Measurements from ENCODE around the gene PPP1R37.
"Not testable (repeated sequence)": the region's sequence is repeated elsewhere in the genome, so short reads cannot be mapped to it uniquely, and the experiment has no call there.

Gene PPP1R37

DNA sequence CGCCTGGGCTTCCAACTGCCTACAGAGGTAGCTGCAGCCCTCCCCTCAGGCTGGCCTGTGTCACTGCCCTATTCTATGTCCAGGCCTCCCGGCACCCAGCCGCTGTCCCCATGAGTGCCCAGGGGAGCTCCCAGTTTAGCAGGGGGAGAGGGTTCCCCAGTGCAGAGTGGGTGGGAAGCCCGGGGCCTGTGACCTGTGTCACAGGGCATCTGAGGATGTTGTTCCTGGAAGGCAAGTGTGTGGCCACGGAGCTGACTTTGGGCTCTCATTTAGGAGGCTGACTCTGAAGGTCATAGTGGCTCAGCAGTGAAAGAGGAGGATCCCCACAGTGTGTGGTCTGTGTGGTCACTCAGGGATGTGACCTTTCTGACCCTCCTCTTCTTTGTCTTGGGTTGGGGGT, 25.1 kb downstream of the PPP1R37 start:
- DNase-seq: no peak

DNA sequence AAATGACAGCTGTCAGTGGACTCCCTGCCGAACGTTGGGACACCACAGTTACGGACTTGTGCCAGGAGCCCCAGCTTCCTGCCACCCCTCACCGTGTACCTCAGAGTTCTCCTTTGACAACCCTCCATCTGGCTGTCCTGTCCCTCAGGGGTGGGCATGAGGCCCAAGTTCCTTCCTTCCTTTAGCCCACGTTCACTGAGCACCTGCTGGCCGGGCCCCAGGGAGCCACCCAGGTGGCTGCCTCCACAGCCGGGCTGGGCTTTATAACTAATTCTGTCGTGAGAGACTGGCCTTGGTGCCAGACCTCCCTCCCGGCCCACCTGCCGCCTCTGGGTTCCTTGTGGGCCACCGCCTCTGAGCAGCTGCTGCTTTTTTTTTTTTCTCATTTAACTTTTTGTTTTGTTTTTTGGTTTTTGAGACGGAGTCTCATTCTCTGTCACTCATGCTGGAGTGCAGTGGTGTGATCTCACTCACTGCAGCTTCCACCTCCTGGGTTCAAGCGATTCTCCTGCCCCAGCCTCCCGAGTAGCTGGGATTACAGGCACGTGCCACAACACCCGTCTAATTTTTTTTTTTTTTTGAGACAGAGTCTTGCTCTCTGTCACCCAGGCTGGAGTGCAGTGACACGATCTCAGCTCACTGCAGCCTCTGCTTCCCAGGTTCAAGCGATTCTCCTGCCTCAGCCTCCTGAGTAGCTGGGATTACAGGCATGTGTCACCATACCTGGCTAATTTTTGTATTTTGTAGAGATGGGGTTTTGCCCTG, 25.8 kb downstream of the PPP1R37 start:
- not testable (repeated sequence) for DNase-seq

GRCh38 chr19:45119582-45119981, 26.6 kb downstream of the PPP1R37 start:
- no peak for DNase-seq

- DNase-seq: no peak
Measured at GRCh38 chr19:45121827-45122345, 28.9 kb downstream of the PPP1R37 start.

DNA sequence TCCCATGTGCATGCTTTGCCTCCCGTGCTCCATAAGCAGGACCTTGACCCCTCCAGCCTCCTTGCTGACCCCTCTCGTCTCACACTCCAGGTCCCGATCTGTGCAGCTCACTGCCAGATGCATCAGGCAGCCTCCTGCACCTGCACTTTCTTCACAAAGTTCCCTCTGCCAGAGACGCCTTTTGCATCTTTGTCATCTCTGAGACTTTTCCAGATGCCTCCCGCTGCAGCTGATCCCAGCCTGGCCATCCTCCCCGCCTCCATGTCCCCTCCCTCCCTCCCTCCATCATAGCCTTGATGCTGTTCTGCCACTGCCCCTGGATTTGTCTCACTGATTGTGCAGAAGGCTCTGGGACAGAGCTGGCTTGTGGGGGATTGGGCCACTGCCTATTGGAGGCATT, 29.9 kb downstream of the PPP1R37 start:
- DNase-seq: no peak

DNA sequence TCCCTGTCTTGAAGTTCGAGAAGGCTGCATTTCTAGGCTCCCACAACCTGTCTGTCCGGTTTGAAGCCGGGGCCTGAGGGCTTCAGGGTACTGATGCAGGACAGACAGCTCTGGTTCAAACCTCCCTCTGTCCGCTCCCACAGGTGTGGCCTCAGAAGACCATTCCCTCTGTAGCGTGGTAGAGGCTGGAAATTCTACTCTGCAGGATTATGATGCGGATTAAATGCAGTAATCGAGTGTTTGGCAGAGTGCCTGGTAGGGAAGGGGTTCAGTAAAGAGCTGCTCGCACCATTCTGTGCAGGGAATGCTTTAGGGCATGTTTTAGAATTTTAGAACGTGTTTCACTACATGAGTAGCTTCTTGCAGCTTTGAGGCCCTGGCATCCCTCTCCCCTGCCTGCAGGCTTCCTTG, 30.5 kb downstream of the PPP1R37 start:
- no peak for DNase-seq

DNA sequence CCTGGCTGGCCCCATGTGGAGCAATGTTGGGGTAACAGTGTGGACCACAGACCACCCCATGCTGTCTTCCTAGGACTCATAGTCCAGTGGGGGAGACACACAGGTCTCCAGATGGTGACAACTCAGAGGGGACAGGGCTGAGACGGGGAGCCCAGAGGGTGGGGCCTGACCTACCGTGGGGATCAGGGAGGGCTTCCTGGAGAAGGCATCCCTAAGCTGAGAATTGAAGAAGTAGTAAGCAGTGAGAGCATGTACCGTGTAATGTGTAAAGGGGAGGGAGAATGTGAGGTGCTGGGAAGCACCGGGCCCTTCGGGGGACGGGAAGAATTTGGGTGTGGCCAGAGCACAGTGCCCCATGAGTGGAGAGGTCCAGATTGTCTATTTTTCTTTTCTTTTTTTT, 31.0 kb downstream of the PPP1R37 start:
- DNase-seq: no peak

DNA sequence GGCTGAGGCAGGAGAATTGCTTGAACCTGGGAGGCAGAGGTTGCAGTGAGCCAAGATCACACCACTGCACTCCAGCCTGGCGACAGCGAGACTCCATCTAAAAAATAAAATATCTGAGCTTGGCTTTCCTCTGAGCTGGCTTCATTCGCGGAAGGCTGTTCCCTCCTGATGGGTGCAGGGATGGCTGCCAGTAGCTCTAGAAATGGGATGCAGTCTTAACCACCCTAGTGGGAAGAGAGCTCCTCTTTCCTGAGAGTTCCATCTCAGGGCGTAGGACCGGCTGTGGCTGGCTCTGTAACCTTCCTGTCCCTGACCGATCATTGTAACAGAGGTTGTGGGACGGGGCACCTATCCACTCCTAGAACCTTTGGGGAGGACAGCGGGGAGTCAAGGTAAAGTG, 32.4 kb downstream of the PPP1R37 start:
- DNase-seq: no peak

GRCh38 chr19:45125975-45126493, 33.1 kb downstream of the PPP1R37 start:
- DNase-seq: peak; percentile 55

DNA sequence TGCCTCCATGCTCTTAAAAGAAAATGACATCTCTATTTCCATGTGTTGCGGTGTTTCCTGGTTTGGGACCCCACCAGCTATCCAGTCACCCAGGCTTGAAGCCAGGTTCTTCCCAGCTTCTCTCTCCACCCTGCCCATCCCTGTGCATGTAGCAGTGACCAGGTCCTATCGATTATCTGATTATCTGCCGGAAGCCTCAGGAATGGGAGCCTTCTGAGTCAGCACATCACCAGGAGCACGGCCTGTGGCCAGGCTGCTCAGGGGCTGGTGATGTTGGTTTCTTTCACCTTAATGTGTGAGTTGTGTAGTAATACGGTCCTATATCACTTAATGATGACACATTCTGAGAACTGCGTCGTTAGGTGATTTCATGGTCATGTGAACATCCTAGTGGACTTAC, 33.7 kb downstream of the PPP1R37 start:
- DNase-seq: no peak

- no peak for DNase-seq
Measured at GRCh38 chr19:45128146-45128545, 35.2 kb downstream of the PPP1R37 start.

- no peak for DNase-seq
Measured at GRCh38 chr19:45128806-45129205, 35.8 kb downstream of the PPP1R37 start.

GRCh38 chr19:45130236-45130635, 37.3 kb downstream of the PPP1R37 start:
- DNase-seq: no peak

GRCh38 chr19:45130888-45131615, 38.1 kb downstream of the PPP1R37 start:
- DNase-seq: peak; percentile 96

DNA sequence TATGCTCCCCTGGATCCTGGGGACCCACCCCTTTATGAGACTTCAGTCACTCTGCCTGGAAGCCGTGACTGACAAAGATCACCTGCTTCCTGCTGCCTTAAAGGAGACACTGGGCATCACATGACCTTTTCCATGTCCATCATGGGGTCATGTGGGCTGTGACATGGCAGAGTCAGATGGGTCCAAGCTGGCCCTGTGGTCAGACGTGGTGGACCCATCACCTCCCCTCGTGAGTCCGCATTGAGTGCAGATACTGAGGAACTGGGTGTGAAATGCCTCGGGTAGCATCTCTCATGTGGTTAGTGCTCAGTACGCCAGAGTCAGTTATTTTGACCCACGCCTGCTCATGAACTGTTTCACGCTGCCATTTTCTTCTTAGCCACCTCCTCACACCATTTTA, 40.7 kb downstream of the PPP1R37 start:
- no peak for DNase-seq

- no peak for DNase-seq
Measured at GRCh38 chr19:45135176-45135885, 42.4 kb downstream of the PPP1R37 start.

DNA sequence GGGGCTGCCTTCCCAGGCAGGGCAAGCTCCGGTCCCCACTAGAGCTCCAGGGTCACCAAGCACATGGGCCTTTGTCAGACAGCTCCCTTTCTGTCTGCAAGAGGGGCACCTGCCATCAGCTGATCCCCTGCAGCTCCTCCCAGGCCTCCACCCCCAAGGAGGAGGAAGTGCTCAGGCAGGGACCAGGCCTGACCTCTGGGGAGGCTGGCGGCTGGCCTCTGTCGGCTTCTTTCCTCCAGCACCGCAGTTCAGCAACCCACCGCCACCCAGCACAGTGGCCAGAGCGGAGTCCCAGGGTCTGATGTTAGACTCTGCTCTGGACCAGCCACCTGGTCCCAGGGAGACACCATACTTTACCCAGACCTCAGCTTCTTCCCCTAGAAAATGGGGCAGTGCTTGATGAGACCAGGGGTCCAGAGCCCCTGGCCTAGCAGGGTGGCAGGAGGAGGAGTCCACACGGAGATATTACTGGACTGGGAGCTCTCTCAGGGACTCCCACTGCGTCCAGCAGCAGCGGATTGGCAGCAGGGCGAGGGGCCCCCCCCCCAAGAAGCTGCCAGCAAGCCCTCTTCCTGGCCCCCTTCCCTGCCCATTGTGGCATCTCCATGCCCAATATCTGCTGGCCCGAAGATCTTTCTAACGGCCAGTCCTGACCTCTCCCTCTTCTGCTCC, 43.7 kb downstream of the PPP1R37 start:
- no peak for DNase-seq

DNA sequence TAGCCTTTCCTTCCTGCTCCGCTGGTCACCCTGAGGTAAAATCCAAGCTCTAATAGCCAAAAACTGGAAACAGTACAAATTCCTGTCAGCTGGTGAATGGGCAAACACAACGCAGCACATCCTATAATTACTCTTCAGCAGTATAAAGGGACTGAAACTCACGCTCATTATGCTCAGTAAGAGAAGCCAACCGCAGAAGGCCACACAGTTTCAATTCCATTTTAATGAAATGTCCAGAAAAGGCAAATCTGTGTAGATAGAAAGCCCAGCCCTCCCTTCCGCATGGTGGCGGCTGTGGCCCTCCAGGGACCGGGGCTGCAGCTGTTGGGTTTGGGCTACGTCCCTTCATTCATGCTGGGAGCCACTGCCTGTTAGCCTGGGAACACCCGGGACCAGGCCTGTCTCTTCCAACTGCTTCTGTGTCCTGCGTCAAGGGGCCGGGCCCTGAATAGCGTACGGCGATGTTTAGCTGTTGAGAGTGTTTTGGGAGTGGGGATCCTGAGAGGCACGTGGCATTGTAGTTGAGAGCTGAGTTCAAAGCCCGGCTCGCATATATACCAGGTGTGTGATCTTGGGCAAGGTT, 44.3 kb downstream of the PPP1R37 start:
- DNase-seq: no peak

GRCh38 chr19:45138303-45138751, 45.3 kb downstream of the PPP1R37 start:
- DNase-seq: no peak

DNA sequence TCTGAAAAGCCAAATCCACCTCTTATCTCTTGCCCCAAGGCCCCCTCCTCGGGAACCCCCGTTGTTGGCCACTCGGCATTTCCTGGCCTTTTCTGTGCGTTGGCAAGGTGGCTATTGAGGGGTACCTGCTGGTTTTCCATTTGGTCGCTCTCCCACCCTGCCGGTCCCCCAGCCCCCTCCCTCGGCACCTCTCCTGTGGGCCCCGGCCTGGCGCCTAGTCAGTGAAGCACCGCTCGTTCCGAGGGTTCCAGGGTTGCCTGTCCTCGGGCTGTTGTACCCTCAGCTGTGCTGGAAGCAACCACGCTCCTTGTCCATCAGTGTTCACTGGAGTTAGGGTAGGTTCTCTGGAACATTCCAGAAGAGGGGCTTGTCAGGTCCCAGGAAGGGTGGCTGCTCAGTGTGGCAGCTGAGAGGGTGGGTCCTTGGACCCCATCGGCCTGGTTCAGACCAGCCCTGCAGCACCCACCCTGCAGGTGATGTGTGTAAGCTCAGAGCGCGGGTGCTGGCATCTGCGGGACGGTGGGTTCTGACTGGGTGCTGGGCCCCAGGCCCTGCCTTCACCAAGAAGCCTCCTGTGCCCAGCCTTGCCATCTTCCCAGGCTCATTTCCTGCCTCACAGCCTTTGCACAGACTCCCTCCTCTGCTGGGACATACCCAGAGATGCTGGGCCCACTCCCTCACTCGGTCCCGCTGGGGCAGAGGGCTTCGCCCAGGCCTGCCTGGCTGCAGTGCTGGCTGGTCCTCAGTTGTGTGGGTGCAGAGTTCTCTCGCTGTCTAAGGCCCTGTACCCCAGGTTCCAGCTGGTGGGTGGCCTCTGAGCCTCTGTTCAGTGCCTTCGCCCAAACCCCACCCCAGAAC, 46.5 kb downstream of the PPP1R37 start:
- DNase-seq: no peak

GRCh38 chr19:45140144-45140503, 47.1 kb downstream of the PPP1R37 start:
- no peak for DNase-seq
